Measurements from ENCODE around the gene CDC6.

The CDC6 gene

GRCh38 chr17:40287494-40288369 lies at the start of gene CDC6:
Gene CDC6, plus strand, starts transcription at chr17:40287879. Its CDS starts 1,542 bp downstream, at chr17:40289421.
- FAIRE-seq: no peak

- no peak for FAIRE-seq
Observed at GRCh38 chr17:40241252-40241834, 46.3 kb upstream of the CDC6 start.

GRCh38 chr17:40242774-40243173 lies 44.9 kb upstream of the CDC6 start:
- FAIRE-seq: no peak

GRCh38 chr17:40243761-40244160 lies 43.9 kb upstream of the CDC6 start:
- FAIRE-seq: no peak

- FAIRE-seq: no peak
Observed at GRCh38 chr17:40244255-40244654, 43.4 kb upstream of the CDC6 start.

- FAIRE-seq: no peak
Observed at GRCh38 chr17:40247926-40248495, 39.7 kb upstream of the CDC6 start.

- FAIRE-seq: no peak
Observed at GRCh38 chr17:40248507-40248906, 39.2 kb upstream of the CDC6 start.

- FAIRE-seq: no peak
Observed at GRCh38 chr17:40251576-40251975, 36.1 kb upstream of the CDC6 start.

GRCh38 chr17:40253565-40253964 lies 34.1 kb upstream of the CDC6 start:
- no peak for FAIRE-seq

- no peak for FAIRE-seq
Observed at GRCh38 chr17:40259505-40259904, 28.2 kb upstream of the CDC6 start.

- FAIRE-seq: no peak
Observed at GRCh38 chr17:40260528-40260927, 27.2 kb upstream of the CDC6 start.

- no peak for FAIRE-seq
Observed at GRCh38 chr17:40264458-40265185, 23.1 kb upstream of the CDC6 start.

- no peak for FAIRE-seq
Observed at GRCh38 chr17:40265337-40265736, 22.3 kb upstream of the CDC6 start.

- FAIRE-seq: no peak
Observed at GRCh38 chr17:40266882-40267281, 20.8 kb upstream of the CDC6 start.

GRCh38 chr17:40268141-40268712 lies 19.5 kb upstream of the CDC6 start:
- no peak for FAIRE-seq

GRCh38 chr17:40278414-40278813 lies 9.3 kb upstream of the CDC6 start:
- no peak for FAIRE-seq

- no peak for FAIRE-seq
Observed at GRCh38 chr17:40279402-40279801, 8.3 kb upstream of the CDC6 start.

GRCh38 chr17:40281663-40282062 lies 6.0 kb upstream of the CDC6 start:
- no peak for FAIRE-seq

- FAIRE-seq: no peak
Observed at GRCh38 chr17:40283662-40284061, 4.0 kb upstream of the CDC6 start.

- FAIRE-seq: no peak
Observed at GRCh38 chr17:40284085-40284713, 3.5 kb upstream of the CDC6 start.

- no peak for FAIRE-seq
Observed at GRCh38 chr17:40286473-40286872, 1.2 kb upstream of the CDC6 start.

GRCh38 chr17:40287159-40287493 lies 553 bp upstream of the CDC6 start:
- no peak for FAIRE-seq
